ENCODE measurements around the gene CISTR.
"Not testable (repeated sequence)": the region's sequence is repeated elsewhere in the genome, so short reads cannot be mapped to it uniquely, and the experiment has no call there.

Gene CISTR

DNA sequence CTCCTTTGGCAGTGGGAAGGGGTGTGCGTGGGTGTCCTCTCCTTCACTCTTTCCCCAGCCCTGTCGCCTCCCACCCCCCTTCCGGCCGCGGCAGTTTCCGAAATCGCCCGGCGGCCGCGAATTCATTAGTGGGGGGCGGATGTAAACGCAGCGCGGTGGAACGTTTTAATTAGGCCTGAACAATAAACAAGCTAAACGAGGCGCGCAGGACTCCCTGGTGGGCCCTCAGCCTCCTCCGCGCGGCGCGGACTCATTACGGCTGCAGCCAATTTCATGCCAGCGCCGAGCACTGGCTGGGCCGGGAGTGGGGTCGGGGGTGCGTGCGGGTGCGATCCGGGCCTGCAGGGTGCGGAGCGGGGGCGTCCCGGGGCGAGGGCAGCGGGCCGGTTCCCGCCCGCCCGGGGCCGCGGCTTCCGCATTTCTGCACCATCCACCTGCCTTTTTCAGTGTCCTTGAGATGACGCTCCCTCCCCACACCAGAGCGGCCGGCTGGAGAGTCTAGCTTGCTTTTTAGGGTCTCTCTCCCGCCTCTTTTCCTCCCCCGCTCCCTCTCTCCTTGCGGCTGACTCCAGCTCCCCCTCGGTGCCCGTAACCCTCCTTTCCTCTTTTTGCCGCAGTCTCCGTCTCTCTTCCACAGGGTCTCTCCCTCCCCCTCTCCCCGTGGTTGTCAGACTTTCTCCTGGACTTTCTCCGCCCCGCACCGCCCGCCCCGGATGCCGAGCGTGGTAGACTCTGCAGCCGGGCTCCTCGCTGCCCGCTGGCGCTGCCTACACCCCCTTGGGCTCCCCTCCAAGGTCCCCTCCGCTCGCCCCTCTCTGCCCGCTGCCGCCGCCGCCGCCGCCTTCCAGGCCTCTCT is at the start of gene CISTR:
CISTR (minus strand) TSS at position 644 of the 856 bp plus-strand sequence.
- DNase-seq = no peak

- no peak for DNase-seq
Measured at GRCh38 chr12:53798575-53798974, 46.8 kb upstream of the CISTR start.

DNA sequence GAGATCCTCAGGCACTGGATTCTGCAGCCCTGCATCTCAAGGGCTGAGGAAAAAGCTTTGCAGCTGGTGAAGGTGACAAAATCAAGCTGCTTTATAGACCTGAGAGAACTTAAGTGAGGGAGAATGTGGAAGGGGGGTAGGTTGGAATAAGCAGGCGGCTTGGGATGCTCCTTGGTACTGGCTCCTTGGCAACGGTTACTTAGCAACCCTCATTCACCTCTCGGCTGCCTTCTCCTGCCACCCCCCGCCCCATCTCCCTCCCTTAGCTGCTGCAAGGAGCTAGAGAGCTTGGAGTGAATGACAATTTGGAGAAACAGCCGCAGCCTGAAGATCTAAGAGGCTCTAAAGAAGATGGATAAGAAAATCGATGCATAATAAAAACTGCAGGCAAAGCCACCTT is 44.1 kb upstream of the CISTR start:
- DNase-seq = no peak

DNA sequence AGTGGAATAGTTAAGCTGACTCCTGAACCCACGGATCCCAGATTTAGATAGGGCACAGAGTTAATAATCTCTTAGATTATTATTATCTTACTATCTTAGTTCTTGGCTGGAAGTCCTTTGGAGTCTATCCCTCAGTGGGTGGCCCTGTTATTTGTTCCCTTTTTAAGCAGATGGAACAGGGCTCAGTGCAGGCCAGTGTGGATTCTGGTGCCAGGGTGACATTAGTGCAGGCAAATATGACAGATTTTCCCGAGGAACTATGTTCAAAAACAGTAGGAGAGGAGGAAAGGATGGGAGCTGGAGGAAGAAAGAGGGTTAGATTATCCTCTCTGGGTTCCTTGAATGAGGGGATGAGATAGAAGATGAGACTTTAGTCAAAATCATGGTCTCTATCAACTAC is 41.4 kb upstream of the CISTR start:
- DNase-seq = no peak

- DNase-seq = peak; percentile 63
Measured at GRCh38 chr12:53791735-53792326, 40.1 kb upstream of the CISTR start.

DNA sequence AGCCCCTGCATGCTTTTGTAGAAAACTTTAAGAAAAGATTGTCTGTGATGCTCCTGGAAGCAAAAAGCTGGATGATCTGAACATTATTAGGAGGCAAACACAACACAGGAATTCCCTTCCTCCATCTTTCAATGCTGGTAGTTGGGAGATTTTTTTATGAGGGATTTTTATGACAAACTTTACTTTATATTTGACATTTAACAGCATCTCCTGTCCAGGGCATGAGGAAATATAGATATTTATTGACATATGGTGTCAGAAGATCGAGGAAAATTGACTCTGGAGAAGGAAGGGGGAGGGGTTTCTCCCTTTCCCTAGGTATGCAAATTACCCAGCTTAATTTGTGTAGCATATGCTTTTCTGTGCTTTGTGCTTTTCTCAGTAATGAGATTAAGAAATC is 37.8 kb upstream of the CISTR start:
- DNase-seq = no peak

GRCh38 chr12:53788892-53789291 is 37.1 kb upstream of the CISTR start:
- DNase-seq = no peak

DNA sequence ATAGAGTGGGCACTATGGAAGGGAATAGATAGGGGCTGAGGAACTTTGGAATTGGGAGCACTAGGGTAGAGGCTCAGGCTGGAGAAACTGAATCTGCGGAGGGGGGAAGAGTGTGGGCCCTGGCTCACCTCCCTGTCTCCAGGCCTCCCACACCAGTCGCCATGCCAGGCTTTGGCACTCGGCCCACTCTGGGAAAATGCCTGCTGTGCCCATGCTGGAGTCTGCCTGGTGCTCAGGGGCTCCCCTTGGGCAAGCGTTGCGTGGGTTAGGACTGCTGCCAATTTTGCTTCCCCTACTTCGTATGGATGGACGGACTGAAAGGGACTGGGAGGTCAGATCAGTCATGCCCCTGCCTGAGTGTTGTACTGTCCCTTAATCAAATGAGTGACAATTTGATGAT is 34.6 kb upstream of the CISTR start:
- DNase-seq = no peak

DNA sequence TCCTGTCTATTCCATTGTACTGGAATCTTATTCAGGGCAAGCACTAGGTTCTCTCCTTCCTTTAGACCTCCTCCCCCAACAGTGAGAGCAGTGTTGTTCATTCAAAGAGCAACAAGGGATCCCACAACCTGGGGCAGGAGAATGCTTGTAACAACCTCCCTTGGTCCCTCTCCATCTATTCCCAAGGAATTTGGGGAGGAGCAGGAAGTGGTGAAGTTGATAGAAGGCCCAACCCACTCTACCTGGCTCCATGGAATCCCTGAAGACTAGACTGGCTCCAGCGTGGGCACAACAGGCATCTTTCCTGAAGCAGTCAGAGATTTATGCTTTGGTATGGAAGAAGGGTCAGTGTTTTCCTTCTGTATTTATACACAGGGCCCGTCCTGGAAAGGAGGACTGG is 33.4 kb upstream of the CISTR start:
- DNase-seq = no peak

DNA sequence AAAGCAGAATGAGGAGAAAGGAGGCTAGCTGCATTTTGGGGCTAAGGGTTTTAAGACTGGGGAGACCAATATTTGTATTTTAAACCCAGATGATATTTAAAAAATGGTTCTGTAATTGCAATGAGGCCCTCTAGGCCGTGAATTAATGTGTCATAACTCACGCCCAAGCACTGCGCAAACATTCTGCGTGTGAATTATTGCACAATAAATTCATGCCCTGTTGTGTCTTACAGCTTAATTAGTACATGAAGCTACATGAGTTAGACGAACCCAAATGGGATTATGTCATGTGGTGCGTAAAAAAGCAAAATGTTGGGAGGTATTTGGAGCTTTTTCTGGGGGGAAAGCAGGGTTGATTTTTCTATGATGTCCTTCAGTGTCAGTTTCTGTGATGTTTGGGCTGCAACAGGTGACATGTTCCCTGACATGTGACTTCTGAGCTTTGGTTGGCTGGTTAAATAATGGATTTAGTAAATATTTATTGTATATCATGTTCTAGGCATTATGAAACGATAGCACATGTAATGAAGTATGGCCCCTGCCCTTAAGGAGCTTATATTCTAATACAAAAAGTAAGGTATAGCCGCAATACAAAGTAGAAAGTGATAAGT is 30.4 kb upstream of the CISTR start:
- DNase-seq = no peak

DNA sequence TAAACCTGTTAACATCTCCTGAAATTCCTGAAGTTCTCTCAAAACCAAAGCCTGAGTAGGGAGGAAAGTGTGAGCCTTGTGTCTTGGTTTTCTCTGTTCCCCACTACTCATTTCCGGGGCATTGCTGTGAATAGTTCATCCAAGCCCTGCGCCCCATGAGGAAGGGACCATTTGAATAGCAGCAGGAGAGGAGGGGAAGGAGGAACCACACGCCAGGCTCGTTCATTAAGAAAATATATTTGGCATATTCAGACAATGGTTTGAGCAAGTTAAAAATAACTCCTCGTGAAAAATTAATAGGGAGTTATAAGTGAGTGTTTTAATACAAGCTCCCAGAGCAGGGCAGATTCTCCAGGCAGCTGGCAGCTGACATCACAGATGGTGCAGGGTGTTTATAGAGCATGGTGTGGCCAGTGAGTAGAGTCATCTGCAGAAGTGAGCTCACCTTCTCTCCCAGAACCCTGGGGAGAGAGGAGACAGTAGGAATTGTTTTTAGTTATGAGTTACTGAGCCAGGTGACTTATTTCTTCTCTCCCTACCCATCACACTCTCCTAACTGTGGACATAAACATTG is 29.5 kb upstream of the CISTR start:
- DNase-seq = no peak

DNA sequence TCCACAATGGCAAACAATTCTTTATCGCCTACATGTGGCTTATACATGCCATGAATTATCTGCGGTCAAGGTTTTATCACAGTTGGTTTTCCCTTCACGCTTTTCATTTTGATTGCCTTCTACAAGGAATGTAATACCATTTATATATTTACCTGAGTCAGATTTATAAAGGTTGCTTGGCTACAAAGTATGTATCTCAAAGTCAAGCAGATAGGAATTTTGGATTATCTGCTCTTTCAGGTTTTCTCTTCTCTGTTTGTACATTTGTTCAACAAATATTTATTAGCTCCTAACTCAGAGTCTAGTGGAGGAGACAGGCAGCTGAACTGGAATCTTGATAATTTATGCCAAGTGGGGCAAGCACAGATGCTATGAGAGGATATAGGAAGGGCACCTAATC is 28.5 kb upstream of the CISTR start:
- no peak for DNase-seq

DNA sequence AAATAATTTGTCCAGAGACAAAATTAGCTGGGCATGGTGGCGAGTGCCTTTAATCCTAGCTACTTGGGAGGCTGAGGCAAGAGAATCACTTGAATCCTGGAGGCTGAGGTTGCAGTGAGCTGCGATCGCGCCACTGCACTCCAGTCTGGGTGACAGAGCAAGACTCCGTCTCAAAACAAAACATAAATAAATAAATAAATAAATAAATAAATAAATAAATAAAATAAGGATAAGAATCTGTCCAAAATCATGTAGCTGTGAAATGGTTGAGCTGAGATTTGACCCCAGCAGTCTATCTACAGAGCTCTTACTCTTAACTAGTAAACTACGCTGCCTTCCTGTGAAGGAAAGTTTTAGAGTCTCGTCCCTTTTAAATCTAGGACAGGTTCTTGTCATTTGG is 27.9 kb upstream of the CISTR start:
- DNase-seq = not testable (repeated sequence)

DNA sequence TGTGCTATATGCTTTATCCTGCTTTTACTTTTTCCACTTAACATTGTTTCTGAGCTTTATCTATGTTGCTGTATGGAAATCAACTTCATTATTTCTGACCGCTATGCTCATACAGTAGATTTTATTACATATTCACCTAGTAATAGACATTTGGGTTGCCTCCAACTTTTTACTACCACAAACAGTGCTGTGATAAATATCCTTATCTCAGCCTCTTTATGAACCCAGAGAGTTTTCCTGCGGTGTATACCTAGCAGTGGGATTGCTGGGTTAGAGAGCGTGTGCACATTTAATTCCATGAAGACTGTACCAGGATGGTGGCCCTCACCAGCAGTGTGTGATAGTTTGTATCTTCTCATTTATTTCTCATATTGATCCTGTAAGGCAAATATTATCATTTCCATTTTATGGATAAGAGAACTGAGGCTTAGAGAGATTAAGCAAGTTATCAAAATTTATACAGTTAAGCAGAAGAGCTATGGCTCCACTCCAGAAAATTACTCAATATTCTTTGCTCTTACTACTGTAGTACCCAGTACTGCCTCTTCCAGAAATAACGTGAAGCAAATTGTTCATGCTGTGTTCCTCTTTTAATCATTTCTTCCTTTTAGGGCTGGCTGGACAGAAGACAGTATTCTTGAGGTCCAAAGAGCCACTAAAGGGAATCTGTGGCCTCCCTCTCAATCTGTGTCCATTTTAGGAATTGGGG is 26.3 kb upstream of the CISTR start:
- DNase-seq = no peak

- no peak for DNase-seq
Measured at GRCh38 chr12:53777412-53777811, 25.6 kb upstream of the CISTR start.

GRCh38 chr12:53776872-53777271 is 25.1 kb upstream of the CISTR start:
- DNase-seq = no peak

GRCh38 chr12:53775478-53776145 is 23.8 kb upstream of the CISTR start:
- no peak for DNase-seq

GRCh38 chr12:53770281-53770680 is 18.5 kb upstream of the CISTR start:
- no peak for DNase-seq

DNA sequence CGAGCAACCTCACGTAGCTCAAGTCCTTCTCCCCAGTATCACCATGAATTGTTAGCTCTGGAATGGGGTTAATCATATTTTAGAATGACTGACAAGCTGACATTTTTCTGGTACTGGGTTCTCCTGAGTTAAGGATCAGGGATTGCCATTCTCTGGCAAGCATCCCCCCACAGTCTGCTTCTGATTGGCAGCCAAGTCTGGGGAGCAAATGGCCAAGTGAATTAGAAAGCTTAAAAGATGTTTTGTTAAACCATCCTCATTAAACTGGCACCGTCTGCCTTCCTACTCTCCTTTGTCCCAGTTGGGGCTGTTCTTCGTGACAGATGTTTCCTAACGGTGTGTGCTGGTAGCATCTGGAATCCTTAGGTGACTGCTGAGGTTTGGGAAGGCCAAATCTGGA is 17.2 kb upstream of the CISTR start:
- DNase-seq = no peak

DNA sequence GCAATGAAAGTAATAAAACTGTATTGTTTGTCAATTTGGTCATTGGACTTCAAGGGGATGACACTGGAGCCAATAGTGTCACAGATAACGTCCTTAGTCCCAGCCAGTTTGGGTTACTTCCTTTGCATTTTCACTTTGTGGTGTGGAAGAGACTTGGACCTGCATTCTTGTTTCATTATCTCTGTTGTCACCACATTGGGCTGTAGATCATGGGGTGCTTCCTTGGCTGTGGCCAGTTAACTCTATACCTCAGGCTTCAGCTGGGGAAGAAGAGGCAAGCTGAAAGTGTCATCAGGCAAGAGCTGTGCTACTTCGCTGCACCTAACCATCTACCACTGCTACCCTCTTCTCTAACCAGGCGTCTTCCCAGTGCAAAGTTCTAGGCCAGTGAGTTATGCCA is 15.1 kb upstream of the CISTR start:
- DNase-seq = no peak

DNA sequence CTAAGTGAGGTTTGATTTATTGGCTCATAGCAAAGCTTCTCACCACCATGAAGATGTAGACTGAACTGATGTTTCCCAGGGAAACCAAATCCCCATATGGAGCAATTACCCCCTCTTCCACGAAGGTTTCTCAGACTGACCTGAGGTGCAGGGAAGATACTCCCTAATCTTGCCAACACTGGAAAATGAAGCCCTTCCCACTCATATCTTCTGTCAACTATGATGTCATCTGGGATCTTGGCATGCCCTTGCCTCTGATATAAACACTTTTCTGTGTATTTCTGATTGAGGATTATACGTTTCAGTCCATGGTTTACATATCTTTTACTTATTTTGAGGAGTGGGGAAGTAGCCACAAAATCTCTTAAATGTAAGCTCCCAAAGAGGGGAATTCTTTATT is 14.1 kb upstream of the CISTR start:
- DNase-seq = no peak

DNA sequence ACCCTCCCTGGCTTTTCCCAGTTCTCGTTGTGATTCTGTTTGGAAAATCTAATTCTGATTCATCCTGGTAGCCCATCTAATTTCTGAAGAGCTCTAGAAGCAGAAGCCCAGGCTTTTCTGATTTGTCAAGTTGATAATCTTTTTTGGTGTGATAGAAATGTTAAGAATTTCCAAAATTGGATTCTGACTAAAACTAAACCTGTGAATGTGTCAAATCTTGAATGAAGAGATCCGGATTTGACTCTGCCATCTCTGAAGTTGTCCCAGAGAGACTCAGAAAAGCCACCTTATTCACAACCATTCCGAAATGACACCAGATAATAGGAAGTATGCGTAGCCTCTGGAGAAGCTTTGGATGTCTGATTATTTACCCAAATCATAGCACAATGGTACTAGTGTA is 12.8 kb upstream of the CISTR start:
- no peak for DNase-seq

DNA sequence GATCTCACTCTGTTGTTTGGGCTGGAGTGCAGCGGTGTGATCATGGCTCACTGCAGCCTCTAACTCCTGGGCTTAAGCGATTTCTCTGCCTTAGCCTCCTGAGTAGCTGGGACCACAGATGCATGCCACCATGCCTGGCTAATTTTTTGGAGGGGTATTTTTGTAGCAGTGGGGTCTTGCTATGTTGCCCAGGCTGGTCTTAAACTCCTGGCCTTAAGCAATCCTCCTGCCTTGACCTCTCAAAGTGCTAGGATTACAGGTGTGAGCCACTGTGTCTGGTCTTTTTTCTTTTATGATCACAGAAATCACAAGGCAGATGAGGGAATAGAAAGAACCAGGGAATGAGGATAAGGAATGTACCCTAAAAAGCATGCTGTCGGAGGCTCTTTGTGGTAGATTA is 11.0 kb upstream of the CISTR start:
- DNase-seq = not testable (repeated sequence)

Measured in activated CD8-positive, alpha-beta memory T cell treated with anti-CD3 and anti-CD28 coated beads, Interleukin-2, amount 50 U/mL, for 48 hours (primary cell).